Measurements from ENCODE around the gene SENP7. TPM values are rescaled to one million over a fixed set of nuclear protein-coding genes. Genes with fewer than 3 reads are reported as not detected.

Gene SENP7
- total and polyA plus RNA-seq, 3 experiments from 2014 or later = 8.3 to 13.2 (median 11.1) TPM

DNA sequence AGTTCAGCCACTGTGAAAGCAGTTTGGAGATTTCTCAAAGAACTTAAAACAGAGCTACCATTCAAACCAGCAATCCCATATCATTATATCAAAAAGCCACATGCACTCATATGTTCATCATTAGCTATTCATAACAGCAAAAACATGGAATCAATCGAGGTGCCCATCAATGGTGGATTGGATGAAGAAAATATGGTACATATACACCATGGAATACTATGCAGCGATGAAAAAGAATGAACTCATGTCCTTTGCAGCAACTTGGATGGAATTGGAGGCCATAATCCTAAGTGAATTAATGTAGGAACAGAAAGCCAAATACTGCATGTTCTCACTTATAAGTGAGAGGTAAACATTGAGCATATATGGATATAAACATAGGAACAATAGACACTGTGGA lies 224.7 kb downstream of the SENP7 start:
- Mint-ChIP-seq H3K27ac (no peak overlapping the region), H3K36me3 (peaks cover 0 to 15% (median 7%) of the 10 kb centered on the region in 3 donors), H3K9me3 (peaks cover 0 to 6% (median 3%) of the 10 kb centered on the region in 5 donors), H3K4me1 (no peaks in the 10 kb centered on the region), H3K27me3 (no peaks in the 10 kb centered on the region), H3K4me3 (no peak overlapping the region)
- Histone ChIP-seq H3K36me3 (ENCODE audit: insufficient read depth, low read length) (no peaks in the 10 kb centered on the region), H3K27me3 (ENCODE audit: insufficient read depth, low read length, poor library complexity, severe bottlenecking) (no peaks in the 10 kb centered on the region), H3K27ac (ENCODE audit: low read depth, low read length) (no peak overlapping the region), H3K4me3 (ENCODE audit: low read length) (no peak overlapping the region), H3K4me1 (ENCODE audit: insufficient read depth, low read length) (no peaks in the 10 kb centered on the region), H3K9me3 (ENCODE audit: low read length) (no peaks in the 10 kb centered on the region)
- ChIA-PET POLR2A (no interaction called here), CTCF (no interaction called here)
- no peak for DNase-seq

DNA sequence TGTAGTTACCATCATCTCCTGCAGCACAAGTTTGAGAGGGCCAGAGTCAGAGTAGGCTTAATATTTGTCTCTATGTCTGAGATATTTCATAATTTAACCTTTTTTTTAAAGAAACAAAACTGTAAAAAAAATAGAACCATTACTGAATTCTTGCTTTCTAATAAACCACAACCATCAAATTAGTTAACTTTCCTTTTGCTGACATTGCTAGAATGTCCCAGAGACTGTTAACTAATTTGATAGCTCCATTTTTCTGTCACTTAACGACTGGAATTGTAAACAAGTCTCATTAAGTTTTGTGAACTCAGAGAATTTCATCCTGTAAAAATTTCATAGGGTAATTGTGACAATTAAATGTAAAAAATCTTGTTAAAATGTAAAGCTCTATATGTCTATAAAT lies 228.3 kb downstream of the SENP7 start:
- no peaks in the 10 kb centered on the region for H3K36me3 ChIP-seq (ENCODE audit: insufficient read depth, low read length)
- no peak for DNase-seq
- H3K4me1 Mint-ChIP-seq = no peaks in the 10 kb centered on the region
- H3K4me1 ChIP-seq (ENCODE audit: insufficient read depth, low read length) = no peaks in the 10 kb centered on the region
- H3K9me3 Mint-ChIP-seq = peaks cover 0 to 3% (median 3%) of the 10 kb centered on the region in 5 donors
- H3K4me3 Mint-ChIP-seq = no peak overlapping the region
- H3K9me3 ChIP-seq (ENCODE audit: low read length) = no peaks in the 10 kb centered on the region
- ChIA-PET CTCF (no interaction called here), POLR2A (no interaction called here)
- no peak overlapping the region for H3K27ac ChIP-seq (ENCODE audit: low read depth, low read length)
- H3K27me3 Mint-ChIP-seq = no peaks in the 10 kb centered on the region
- H3K36me3 Mint-ChIP-seq = peaks cover 0 to 15% (median 7%) of the 10 kb centered on the region in 3 donors
- no peaks in the 10 kb centered on the region for H3K27me3 ChIP-seq (ENCODE audit: insufficient read depth, low read length, poor library complexity, severe bottlenecking)
- H3K4me3 ChIP-seq (ENCODE audit: low read length) = no peak overlapping the region
- no peak overlapping the region for H3K27ac Mint-ChIP-seq

DNA sequence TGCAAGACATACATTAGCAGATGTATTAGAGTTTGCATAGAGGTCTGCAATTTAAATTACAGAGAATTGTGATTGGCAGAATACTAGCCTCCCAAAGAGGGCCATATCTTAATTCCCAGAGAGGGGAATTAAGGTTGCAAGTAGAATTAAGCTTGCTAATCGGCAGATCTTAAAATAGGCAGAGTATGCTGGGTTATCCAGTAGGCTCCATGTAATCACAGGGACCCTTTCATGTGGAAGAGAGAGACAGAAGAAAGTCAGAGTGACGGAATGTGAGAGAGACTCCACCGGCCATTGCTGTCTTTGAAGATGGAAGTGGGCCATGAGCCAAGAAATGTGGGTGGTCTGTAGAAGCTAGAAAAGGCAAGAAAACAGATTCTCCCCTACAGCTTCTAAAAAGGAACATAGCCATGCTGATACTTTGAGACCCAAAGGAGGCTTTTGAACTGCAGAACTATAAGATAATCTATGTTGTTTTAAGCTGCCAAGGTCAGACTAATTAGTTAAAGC lies 231.4 kb downstream of the SENP7 start:
- CTCF ChIA-PET = no interaction called here
- no peaks in the 10 kb centered on the region for H3K36me3 ChIP-seq (ENCODE audit: insufficient read depth, low read length)
- POLR2A ChIA-PET = no interaction called here

DNA sequence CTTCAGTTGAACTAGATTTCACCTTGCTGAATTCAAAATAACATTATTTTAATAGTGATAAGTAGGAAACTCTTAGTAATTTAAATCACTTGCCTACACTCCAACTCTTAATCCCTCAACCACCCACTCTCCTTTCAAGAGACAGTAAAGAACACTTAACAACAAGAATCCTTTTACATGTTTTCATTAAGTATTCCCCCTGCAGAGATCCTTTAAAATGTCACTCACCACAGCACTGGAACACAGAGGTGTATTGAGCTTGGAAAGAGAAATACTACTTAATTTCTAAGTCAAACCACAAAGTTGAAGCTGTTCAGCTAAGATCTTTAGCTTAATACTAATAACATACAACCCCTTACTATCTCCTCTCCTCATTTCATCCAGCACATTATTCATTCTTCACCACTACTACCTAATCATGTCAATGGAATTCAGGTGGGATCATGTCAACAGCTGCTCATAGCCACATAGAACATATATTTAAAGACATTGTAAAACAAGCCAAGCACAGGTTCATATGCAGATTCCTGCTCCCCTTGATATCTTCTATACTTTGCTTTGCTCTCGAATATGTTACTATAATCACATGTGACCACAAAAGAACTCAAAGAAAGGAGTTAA lies 233.1 kb downstream of the SENP7 start:
- Histone ChIP-seq H3K27ac (ENCODE audit: low read depth, low read length) (no peak overlapping the region), H3K4me3 (ENCODE audit: low read length) (no peak overlapping the region), H3K27me3 (ENCODE audit: insufficient read depth, low read length, poor library complexity, severe bottlenecking) (no peaks in the 10 kb centered on the region), H3K36me3 (ENCODE audit: insufficient read depth, low read length) (no peaks in the 10 kb centered on the region), H3K9me3 (ENCODE audit: low read length) (no peaks in the 10 kb centered on the region), H3K4me1 (ENCODE audit: insufficient read depth, low read length) (no peaks in the 10 kb centered on the region)
- Mint-ChIP-seq H3K27ac (no peak overlapping the region), H3K9me3 (no peaks in the 10 kb centered on the region), H3K36me3 (peaks cover 0 to 13% (median 6%) of the 10 kb centered on the region in 3 donors), H3K27me3 (no peaks in the 10 kb centered on the region), H3K4me1 (no peaks in the 10 kb centered on the region), H3K4me3 (no peak overlapping the region)
- no peak for DNase-seq
- POLR2A ChIA-PET = no interaction called here
- CTCF ChIA-PET = no interaction called here

More for the DNA sequence above, 231.4 kb downstream of the SENP7 start:
- Histone ChIP-seq H3K27me3 (ENCODE audit: insufficient read depth, low read length, poor library complexity, severe bottlenecking) (no peaks in the 10 kb centered on the region), H3K27ac (ENCODE audit: low read depth, low read length) (no peak overlapping the region), H3K9me3 (ENCODE audit: low read length) (no peaks in the 10 kb centered on the region), H3K4me3 (ENCODE audit: low read length) (no peak overlapping the region), H3K4me1 (ENCODE audit: insufficient read depth, low read length) (no peaks in the 10 kb centered on the region)
- peaks cover 0 to 8% (median 2%) of the 10 kb centered on the region in 3 donors for H3K36me3 Mint-ChIP-seq
- no peak overlapping the region for H3K4me3 Mint-ChIP-seq
- no peak for DNase-seq
- H3K27ac Mint-ChIP-seq = no peak overlapping the region
- H3K4me1 Mint-ChIP-seq = no peaks in the 10 kb centered on the region
- H3K27me3 Mint-ChIP-seq = no peaks in the 10 kb centered on the region
- H3K9me3 Mint-ChIP-seq = no peaks in the 10 kb centered on the region

DNA sequence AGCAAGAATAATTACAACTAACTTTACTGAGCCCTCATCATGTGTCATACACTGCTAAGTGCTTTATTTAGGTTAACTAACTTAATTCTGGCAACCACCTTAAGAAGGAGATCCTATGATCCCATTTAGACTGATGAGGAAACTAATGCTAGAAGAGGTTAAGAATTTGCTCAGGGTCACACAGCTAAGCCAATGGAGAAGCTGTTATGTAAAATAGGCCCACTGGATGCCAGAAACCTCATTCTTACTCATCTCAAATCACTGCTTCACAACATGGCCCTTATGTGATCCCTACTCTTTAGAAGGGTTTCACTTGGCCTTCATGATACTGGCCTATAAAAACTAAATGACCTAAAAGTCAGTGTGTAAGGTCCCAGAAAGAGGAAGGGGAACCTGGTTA lies 233.8 kb downstream of the SENP7 start:
- H3K4me1 Mint-ChIP-seq = no peaks in the 10 kb centered on the region
- Histone ChIP-seq H3K4me1 (ENCODE audit: insufficient read depth, low read length) (no peaks in the 10 kb centered on the region), H3K9me3 (ENCODE audit: low read length) (no peaks in the 10 kb centered on the region), H3K4me3 (ENCODE audit: low read length) (no peak overlapping the region), H3K27ac (ENCODE audit: low read depth, low read length) (no peak overlapping the region), H3K27me3 (ENCODE audit: insufficient read depth, low read length, poor library complexity, severe bottlenecking) (no peaks in the 10 kb centered on the region), H3K36me3 (ENCODE audit: insufficient read depth, low read length) (no peaks in the 10 kb centered on the region)
- H3K27ac Mint-ChIP-seq = no peak overlapping the region
- DNase-seq = no peak
- H3K36me3 Mint-ChIP-seq = peaks cover 0 to 12% (median 8%) of the 10 kb centered on the region in 3 donors
- POLR2A ChIA-PET = no interaction called here
- H3K9me3 Mint-ChIP-seq = no peaks in the 10 kb centered on the region
- CTCF ChIA-PET = no interaction called here
- H3K27me3 Mint-ChIP-seq = no peaks in the 10 kb centered on the region
- no peak overlapping the region for H3K4me3 Mint-ChIP-seq

DNA sequence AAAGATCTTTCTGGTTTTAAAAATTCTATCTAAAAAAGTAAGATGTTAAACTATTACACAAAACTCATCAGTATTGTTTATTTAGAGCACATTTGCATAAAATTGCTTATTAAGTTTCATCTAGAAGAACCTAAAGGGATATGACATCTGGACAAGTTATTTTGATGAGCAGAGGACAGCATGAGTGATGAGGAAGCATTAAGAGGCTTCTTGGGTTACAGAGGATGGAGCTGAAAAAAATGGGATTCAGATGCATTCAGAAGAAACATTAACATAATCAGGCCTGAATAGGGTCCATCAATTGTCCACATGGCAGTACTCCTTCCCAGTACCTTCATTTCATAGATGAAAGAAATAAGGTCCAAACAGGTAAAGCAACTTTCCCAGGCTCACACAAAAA lies 234.3 kb downstream of the SENP7 start:
- Histone ChIP-seq H3K27me3 (ENCODE audit: insufficient read depth, low read length, poor library complexity, severe bottlenecking) (no peaks in the 10 kb centered on the region), H3K27ac (ENCODE audit: low read depth, low read length) (no peak overlapping the region), H3K36me3 (ENCODE audit: insufficient read depth, low read length) (no peaks in the 10 kb centered on the region), H3K9me3 (ENCODE audit: low read length) (no peaks in the 10 kb centered on the region), H3K4me1 (ENCODE audit: insufficient read depth, low read length) (no peaks in the 10 kb centered on the region), H3K4me3 (ENCODE audit: low read length) (no peak overlapping the region)
- ChIA-PET CTCF (no interaction called here), POLR2A (no interaction called here)
- H3K27me3 Mint-ChIP-seq = no peaks in the 10 kb centered on the region
- H3K27ac Mint-ChIP-seq = no peak overlapping the region
- DNase-seq = no peak
- no peaks in the 10 kb centered on the region for H3K4me1 Mint-ChIP-seq
- H3K9me3 Mint-ChIP-seq = no peaks in the 10 kb centered on the region
- peaks cover 0 to 10% (median 8%) of the 10 kb centered on the region in 3 donors for H3K36me3 Mint-ChIP-seq
- H3K4me3 Mint-ChIP-seq = no peak overlapping the region

Other genes starting within 250 kb of the SENP7 start
- under 1 TPM; 0.11 to 0.20 TPM for gene IMPG2, start 192.6 kb downstream of the SENP7 start, total RNA-seq
- not detected for gene IMPG2, start 192.6 kb downstream of the SENP7 start, polyA plus RNA-seq
- gene TRMT10C, start 48.7 kb upstream of the SENP7 start, total RNA-seq = 10 to 100 TPM; 57.4 to 59.3 TPM
- gene TRMT10C, start 48.7 kb upstream of the SENP7 start, polyA plus RNA-seq = 37.3 TPM
- gene PCNP, start 61.0 kb upstream of the SENP7 start, total RNA-seq = 100 to 1,000 TPM; 205 to 216 TPM
- gene PCNP, start 61.0 kb upstream of the SENP7 start, polyA plus RNA-seq = 124 TPM
- gene ZBTB11, start 163.9 kb upstream of the SENP7 start, total RNA-seq = 10 to 100 TPM; 28.9 to 29.7 TPM
- gene ZBTB11, start 163.9 kb upstream of the SENP7 start, polyA plus RNA-seq = 14.5 TPM
- gene RPL24, start 173.5 kb upstream of the SENP7 start, total RNA-seq = 1,000 to 10,000 TPM; 1,569 to 1,633 TPM
- 973 TPM for gene RPL24, start 173.5 kb upstream of the SENP7 start, polyA plus RNA-seq
- gene CEP97, start 211.4 kb upstream of the SENP7 start, total RNA-seq = 10 to 100 TPM; 16.6 to 17.3 TPM
- 4.5 TPM for gene CEP97, start 211.4 kb upstream of the SENP7 start, polyA plus RNA-seq

All from CD8-positive, alpha-beta memory T cell (primary cell).